ENCODE results near the gene ZNF175.

The ZNF175 gene

DNA sequence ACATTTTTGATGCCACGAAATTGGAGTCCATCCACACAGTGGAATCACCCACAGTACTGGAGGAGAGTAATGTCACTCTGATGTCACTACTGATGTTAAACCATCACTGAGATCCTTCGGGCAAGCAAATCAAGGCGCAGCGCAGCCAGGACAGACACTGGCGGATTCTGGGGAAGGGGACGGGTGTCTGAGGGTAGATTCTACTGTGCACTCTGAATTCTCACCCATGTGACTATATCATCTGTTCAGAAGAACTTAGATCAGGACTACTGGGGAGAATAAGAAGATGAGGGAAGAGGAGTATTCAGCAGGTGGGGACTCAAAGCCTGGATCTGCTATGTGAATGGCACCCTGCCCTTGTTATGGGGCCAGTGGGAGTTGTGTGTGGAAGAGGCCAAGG is 27.0 kb upstream of the ZNF175 start:
- TF ChIP-seq, protein P1, sequence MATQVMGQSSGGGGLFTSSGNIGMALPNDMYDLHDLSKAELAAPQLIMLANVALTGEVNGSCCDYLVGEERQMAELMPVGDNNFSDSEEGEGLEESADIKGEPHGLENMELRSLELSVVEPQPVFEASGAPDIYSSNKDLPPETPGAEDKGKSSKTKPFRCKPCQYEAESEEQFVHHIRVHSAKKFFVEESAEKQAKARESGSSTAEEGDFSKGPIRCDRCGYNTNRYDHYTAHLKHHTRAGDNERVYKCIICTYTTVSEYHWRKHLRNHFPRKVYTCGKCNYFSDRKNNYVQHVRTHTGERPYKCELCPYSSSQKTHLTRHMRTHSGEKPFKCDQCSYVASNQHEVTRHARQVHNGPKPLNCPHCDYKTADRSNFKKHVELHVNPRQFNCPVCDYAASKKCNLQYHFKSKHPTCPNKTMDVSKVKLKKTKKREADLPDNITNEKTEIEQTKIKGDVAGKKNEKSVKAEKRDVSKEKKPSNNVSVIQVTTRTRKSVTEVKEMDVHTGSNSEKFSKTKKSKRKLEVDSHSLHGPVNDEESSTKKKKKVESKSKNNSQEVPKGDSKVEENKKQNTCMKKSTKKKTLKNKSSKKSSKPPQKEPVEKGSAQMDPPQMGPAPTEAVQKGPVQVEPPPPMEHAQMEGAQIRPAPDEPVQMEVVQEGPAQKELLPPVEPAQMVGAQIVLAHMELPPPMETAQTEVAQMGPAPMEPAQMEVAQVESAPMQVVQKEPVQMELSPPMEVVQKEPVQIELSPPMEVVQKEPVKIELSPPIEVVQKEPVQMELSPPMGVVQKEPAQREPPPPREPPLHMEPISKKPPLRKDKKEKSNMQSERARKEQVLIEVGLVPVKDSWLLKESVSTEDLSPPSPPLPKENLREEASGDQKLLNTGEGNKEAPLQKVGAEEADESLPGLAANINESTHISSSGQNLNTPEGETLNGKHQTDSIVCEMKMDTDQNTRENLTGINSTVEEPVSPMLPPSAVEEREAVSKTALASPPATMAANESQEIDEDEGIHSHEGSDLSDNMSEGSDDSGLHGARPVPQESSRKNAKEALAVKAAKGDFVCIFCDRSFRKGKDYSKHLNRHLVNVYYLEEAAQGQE (IDR thresholded peaks at IDR 0.05; ENCODE audit: insufficient replicate concordance, low read depth), result no peak
- TF ChIP-seq, protein P2, sequence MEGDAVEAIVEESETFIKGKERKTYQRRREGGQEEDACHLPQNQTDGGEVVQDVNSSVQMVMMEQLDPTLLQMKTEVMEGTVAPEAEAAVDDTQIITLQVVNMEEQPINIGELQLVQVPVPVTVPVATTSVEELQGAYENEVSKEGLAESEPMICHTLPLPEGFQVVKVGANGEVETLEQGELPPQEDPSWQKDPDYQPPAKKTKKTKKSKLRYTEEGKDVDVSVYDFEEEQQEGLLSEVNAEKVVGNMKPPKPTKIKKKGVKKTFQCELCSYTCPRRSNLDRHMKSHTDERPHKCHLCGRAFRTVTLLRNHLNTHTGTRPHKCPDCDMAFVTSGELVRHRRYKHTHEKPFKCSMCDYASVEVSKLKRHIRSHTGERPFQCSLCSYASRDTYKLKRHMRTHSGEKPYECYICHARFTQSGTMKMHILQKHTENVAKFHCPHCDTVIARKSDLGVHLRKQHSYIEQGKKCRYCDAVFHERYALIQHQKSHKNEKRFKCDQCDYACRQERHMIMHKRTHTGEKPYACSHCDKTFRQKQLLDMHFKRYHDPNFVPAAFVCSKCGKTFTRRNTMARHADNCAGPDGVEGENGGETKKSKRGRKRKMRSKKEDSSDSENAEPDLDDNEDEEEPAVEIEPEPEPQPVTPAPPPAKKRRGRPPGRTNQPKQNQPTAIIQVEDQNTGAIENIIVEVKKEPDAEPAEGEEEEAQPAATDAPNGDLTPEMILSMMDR (IDR thresholded peaks at IDR 0.05; ENCODE audit: insufficient read depth, low read length), result no peak
- TF ChIP-seq SPI1 (IDR thresholded peaks at IDR 0.05; ENCODE audit: borderline replicate concordance, low read depth), result no peak
- TF ChIP-seq GABPA (IDR thresholded peaks at IDR 0.05; ENCODE audit: low read depth), result no peak
- TF ChIP-seq POLR2AphosphoS5 (IDR thresholded peaks at IDR 0.05; ENCODE audit: low read depth), result no peak
- no peak overlapping the region for H3K27ac ChIP-seq (replicated peaks)
- no peaks in the 10 kb centered on the region for H3K27me3 ChIP-seq (ENCODE audit: insufficient read depth, poor library complexity, severe bottlenecking)
- DNase-seq (ENCODE audit: low read depth in 1 of 2, low spot score in 1 of 2), result no peak
- no peak overlapping the region for H3K4me3 ChIP-seq (replicated peaks; ENCODE audit: insufficient read depth, low read length)

- TF ChIP-seq, protein P2 (IDR thresholded peaks at IDR 0.05; ENCODE audit: insufficient read depth, low read length), result no peak
- TF ChIP-seq, protein P1 (IDR thresholded peaks at IDR 0.05; ENCODE audit: insufficient replicate concordance, low read depth), result no peak
- TF ChIP-seq GABPA (IDR thresholded peaks at IDR 0.05; ENCODE audit: low read depth) (no peak), SPI1 (IDR thresholded peaks at IDR 0.05; ENCODE audit: borderline replicate concordance, low read depth) (no peak), POLR2AphosphoS5 (IDR thresholded peaks at IDR 0.05; ENCODE audit: low read depth) (no peak)
- peak; percentile 16 to 70 for DNase-seq (ENCODE audit: low read depth in 1 of 2, low spot score in 1 of 2)
Measured at GRCh38 chr19:51546107-51546649, 24.9 kb upstream of the ZNF175 start.

DNA sequence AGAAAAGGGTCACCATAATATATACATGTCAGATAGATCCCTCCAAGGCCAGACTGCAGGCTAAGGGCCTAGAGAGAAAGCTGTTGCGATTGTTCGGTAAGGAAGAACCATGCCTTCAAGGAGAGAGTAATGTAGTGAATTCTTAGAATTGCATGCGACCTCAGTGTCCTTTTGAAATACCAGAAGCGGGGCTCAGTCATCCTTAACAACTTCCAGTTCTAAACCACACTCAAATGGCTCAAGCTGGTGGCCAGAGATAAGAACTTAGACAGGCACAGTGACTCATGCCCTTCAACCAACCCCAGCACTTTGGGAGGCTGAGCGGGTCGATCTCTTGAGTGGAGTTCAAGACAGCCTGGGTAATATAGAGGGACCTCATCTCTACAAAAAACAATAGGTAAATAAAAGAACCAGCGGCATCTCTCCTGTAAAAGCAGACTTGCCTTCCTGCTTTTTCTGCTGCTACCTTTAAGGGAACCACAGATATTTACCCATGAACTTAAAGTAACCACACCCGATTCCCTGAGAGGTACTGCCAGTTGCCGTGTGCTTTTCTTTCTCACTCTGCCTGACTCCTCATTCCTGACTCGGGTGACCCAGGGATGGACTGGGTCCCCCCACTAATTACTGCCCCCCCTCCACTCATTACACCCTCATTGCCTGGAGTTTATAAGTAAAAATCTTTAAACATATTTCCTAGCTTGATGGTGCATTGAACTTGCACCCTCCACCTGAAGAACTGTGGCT is 24.3 kb upstream of the ZNF175 start:
- peak; percentile 80 to 93 for DNase-seq (ENCODE audit: low read depth in 1 of 2, low spot score in 1 of 2)
- TF ChIP-seq POLR2AphosphoS5 (IDR thresholded peaks at IDR 0.05; ENCODE audit: low read depth), result peak; percentile 97
- TF ChIP-seq, protein P1 (IDR thresholded peaks at IDR 0.05; ENCODE audit: insufficient replicate concordance, low read depth), result no peak
- Histone ChIP-seq H3K27ac (replicated peaks) (peak overlapping the region; percentile 49), H3K4me3 (replicated peaks; ENCODE audit: insufficient read depth, low read length) (no peak overlapping the region), H3K27me3 (ENCODE audit: insufficient read depth, poor library complexity, severe bottlenecking) (no peaks in the 10 kb centered on the region)

More at GRCh38 chr19:51546107-51546649, 24.9 kb upstream of the ZNF175 start:
- Histone ChIP-seq H3K4me3 (replicated peaks; ENCODE audit: insufficient read depth, low read length) (no peak overlapping the region), H3K27me3 (ENCODE audit: insufficient read depth, poor library complexity, severe bottlenecking) (no peaks in the 10 kb centered on the region), H3K27ac (replicated peaks) (peak overlapping the region; percentile 44)
